Measurements from ENCODE around the gene SGSM1. TPM values are rescaled to one million over a fixed set of nuclear protein-coding genes. Genes with fewer than 3 reads are reported as not detected.

Gene SGSM1
- total RNA-seq, 1 experiment from 2014 or later: 4.1 TPM

DNA sequence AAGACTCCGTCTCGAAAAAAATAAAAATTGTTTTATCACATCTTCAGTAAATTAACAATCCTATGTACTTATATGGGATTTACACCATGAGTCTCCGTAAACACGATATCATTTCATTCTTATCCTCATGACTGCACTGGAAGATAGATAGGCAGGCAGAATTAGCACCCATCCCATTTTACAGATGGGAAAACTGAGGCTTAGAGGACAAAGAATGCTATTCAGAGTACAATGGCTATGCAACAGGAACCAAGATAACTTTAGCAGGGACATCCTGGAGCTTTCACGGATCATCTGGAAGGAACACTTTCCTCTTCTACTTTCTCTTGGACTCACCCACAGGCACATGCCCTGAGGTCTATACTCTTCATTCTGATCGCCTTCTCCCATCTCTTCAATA, 14.6 kb upstream of the SGSM1 start:
- CTCF ChIA-PET: no interaction called here
- POLR2A ChIA-PET: no interaction called here
- H3K4me3 Mint-ChIP-seq: no peak overlapping the region
- DNase-seq (ENCODE audit: low spot score) (no peak), ATAC-seq (no peak)
- no peaks in the 10 kb centered on the region for H3K4me1 Mint-ChIP-seq
- no peaks in the 10 kb centered on the region for H3K36me3 Mint-ChIP-seq
- H3K9me3 Mint-ChIP-seq: no peaks in the 10 kb centered on the region; the same call in 1 of the 2 replicates
- no peak overlapping the region for H3K27ac Mint-ChIP-seq
- TF ChIP-seq, protein P1, sequence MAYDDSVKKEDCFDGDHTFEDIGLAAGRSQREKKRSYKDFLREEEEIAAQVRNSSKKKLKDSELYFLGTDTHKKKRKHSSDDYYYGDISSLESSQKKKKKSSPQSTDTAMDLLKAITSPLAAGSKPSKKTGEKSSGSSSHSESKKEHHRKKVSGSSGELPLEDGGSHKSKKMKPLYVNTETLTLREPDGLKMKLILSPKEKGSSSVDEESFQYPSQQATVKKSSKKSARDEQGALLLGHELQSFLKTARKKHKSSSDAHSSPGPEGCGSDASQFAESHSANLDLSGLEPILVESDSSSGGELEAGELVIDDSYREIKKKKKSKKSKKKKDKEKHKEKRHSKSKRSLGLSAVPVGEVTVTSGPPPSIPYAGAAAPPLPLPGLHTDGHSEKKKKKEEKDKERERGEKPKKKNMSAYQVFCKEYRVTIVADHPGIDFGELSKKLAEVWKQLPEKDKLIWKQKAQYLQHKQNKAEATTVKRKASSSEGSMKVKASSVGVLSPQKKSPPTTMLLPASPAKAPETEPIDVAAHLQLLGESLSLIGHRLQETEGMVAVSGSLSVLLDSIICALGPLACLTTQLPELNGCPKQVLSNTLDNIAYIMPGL (CRISPR knock-in tag; IDR thresholded peaks at IDR 0.05): no peak
- H3K27me3 Mint-ChIP-seq (ENCODE audit: low read depth): peaks cover 3% of the 10 kb centered on the region; the same call in 1 of the 2 replicates

DNA sequence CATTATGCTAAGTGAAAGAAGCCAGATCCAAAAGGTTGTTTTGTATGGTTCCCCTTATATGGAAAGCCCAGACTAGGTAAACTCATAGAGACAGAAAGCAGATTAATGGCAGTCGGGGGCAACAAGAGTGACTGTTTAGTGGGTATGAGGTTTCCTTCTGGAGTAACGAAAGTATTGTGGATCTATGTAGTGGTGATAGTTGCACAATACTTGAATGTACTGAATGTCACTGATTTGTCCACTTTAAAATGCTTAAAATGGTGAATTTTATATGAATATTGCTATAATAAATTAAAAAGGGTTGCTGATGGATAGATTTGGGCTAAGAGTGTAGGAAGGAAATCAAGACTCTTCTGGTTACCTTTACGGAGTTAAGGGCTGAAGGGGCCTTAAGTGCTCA, 10.0 kb upstream of the SGSM1 start:
- no peak overlapping the region for H3K4me3 Mint-ChIP-seq
- no peaks in the 10 kb centered on the region; the same call in 1 of the 2 replicates for H3K9me3 Mint-ChIP-seq
- no peak for ATAC-seq
- TF ChIP-seq FOXJ3 (CRISPR knock-in tag; IDR thresholded peaks at IDR 0.05; ENCODE audit: borderline replicate concordance): no peak
- TF ChIP-seq ATF1 (CRISPR knock-in tag; IDR thresholded peaks at IDR 0.05): no peak
- TF ChIP-seq, protein P2, sequence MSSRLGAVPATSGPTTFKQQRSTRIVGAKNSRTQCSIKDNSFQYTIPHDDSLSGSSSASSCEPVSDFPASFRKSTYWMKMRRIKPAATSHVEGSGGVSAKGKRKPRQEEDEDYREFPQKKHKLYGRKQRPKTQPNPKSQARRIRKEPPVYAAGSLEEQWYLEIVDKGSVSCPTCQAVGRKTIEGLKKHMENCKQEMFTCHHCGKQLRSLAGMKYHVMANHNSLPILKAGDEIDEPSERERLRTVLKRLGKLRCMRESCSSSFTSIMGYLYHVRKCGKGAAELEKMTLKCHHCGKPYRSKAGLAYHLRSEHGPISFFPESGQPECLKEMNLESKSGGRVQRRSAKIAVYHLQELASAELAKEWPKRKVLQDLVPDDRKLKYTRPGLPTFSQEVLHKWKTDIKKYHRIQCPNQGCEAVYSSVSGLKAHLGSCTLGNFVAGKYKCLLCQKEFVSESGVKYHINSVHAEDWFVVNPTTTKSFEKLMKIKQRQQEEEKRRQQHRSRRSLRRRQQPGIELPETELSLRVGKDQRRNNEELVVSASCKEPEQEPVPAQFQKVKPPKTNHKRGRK (CRISPR knock-in tag; IDR thresholded peaks at IDR 0.05; ENCODE audit: borderline replicate concordance): no peak
- no peak for TF ChIP-seq PRRX2 (CRISPR knock-in tag; IDR thresholded peaks at IDR 0.05)
- no peaks in the 10 kb centered on the region for H3K27me3 Mint-ChIP-seq (ENCODE audit: low read depth)
- DNase-seq (ENCODE audit: low spot score): no peak
- ChIA-PET CTCF (interaction anchor here (0.6 to 1.1 kb wide), 2 partner anchors 16 to 326 kb away, joined by 4 read pairs; no protein-coding TSS in a partner anchor), POLR2A (no interaction called here)
- H3K4me1 Mint-ChIP-seq: no peaks in the 10 kb centered on the region
- no peak overlapping the region for H3K27ac Mint-ChIP-seq
- H3K36me3 Mint-ChIP-seq: no peaks in the 10 kb centered on the region

DNA sequence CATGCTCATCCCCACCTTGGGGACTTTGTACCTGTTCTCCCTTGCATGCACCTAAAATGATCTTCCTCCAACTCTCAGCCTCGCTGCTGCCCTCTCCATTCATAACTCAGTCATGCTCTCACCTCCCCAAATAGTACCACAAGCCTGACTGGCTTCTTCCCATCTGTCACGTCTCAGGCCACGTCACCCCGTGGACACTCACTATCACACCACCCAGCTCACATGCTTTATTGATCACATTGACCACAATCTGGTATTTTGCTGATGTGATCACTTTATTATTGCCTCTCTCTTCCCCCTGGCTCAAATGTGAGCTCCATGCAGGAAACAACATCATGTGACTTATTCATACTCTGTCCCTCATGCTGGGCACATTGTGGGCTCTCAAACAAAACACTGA, 9.2 kb upstream of the SGSM1 start:
- Mint-ChIP-seq H3K9me3 (no peaks in the 10 kb centered on the region), H3K27me3 (ENCODE audit: low read depth) (no peaks in the 10 kb centered on the region), H3K4me1 (no peaks in the 10 kb centered on the region), H3K4me3 (no peak overlapping the region), H3K36me3 (no peaks in the 10 kb centered on the region), H3K27ac (no peak overlapping the region)
- CTCF ChIA-PET: interaction anchor here (1.1 kb wide), 1 partner anchor 17 kb away, joined by 4 read pairs; no protein-coding TSS in a partner anchor
- TF ChIP-seq IRF2 (CRISPR knock-in tag; IDR thresholded peaks at IDR 0.05; ENCODE audit: borderline replicate concordance, low read depth) (no peak), ZNF423 (CRISPR knock-in tag; IDR thresholded peaks at IDR 0.05) (no peak), JAZF1 (CRISPR knock-in tag; IDR thresholded peaks at IDR 0.05) (no peak), GRHL2 (CRISPR knock-in tag; IDR thresholded peaks at IDR 0.05; ENCODE audit: insufficient replicate concordance, severe bottlenecking) (no peak), RELA (CRISPR knock-in tag; IDR thresholded peaks at IDR 0.05; ENCODE audit: borderline replicate concordance) (no peak), GABPB1 (CRISPR knock-in tag; IDR thresholded peaks at IDR 0.05) (no peak), OVOL2 (CRISPR knock-in tag; IDR thresholded peaks at IDR 0.05; ENCODE audit: borderline replicate concordance) (no peak)
- TF ChIP-seq, protein P3, sequence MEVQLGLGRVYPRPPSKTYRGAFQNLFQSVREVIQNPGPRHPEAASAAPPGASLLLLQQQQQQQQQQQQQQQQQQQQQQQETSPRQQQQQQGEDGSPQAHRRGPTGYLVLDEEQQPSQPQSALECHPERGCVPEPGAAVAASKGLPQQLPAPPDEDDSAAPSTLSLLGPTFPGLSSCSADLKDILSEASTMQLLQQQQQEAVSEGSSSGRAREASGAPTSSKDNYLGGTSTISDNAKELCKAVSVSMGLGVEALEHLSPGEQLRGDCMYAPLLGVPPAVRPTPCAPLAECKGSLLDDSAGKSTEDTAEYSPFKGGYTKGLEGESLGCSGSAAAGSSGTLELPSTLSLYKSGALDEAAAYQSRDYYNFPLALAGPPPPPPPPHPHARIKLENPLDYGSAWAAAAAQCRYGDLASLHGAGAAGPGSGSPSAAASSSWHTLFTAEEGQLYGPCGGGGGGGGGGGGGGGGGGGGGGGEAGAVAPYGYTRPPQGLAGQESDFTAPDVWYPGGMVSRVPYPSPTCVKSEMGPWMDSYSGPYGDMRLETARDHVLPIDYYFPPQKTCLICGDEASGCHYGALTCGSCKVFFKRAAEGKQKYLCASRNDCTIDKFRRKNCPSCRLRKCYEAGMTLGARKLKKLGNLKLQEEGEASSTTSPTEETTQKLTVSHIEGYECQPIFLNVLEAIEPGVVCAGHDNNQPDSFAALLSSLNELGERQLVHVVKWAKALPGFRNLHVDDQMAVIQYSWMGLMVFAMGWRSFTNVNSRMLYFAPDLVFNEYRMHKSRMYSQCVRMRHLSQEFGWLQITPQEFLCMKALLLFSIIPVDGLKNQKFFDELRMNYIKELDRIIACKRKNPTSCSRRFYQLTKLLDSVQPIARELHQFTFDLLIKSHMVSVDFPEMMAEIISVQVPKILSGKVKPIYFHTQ (CRISPR knock-in tag; IDR thresholded peaks at IDR 0.05): no peak
- TF ChIP-seq, protein P4, sequence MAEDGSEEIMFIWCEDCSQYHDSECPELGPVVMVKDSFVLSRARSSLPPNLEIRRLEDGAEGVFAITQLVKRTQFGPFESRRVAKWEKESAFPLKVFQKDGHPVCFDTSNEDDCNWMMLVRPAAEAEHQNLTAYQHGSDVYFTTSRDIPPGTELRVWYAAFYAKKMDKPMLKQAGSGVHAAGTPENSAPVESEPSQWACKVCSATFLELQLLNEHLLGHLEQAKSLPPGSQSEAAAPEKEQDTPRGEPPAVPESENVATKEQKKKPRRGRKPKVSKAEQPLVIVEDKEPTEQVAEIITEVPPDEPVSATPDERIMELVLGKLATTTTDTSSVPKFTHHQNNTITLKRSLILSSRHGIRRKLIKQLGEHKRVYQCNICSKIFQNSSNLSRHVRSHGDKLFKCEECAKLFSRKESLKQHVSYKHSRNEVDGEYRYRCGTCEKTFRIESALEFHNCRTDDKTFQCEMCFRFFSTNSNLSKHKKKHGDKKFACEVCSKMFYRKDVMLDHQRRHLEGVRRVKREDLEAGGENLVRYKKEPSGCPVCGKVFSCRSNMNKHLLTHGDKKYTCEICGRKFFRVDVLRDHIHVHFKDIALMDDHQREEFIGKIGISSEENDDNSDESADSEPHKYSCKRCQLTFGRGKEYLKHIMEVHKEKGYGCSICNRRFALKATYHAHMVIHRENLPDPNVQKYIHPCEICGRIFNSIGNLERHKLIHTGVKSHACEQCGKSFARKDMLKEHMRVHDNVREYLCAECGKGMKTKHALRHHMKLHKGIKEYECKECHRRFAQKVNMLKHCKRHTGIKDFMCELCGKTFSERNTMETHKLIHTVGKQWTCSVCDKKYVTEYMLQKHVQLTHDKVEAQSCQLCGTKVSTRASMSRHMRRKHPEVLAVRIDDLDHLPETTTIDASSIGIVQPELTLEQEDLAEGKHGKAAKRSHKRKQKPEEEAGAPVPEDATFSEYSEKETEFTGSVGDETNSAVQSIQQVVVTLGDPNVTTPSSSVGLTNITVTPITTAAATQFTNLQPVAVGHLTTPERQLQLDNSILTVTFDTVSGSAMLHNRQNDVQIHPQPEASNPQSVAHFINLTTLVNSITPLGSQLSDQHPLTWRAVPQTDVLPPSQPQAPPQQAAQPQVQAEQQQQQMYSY (CRISPR knock-in tag; IDR thresholded peaks at IDR 0.05): no peak
- TF ChIP-seq, protein P5, sequence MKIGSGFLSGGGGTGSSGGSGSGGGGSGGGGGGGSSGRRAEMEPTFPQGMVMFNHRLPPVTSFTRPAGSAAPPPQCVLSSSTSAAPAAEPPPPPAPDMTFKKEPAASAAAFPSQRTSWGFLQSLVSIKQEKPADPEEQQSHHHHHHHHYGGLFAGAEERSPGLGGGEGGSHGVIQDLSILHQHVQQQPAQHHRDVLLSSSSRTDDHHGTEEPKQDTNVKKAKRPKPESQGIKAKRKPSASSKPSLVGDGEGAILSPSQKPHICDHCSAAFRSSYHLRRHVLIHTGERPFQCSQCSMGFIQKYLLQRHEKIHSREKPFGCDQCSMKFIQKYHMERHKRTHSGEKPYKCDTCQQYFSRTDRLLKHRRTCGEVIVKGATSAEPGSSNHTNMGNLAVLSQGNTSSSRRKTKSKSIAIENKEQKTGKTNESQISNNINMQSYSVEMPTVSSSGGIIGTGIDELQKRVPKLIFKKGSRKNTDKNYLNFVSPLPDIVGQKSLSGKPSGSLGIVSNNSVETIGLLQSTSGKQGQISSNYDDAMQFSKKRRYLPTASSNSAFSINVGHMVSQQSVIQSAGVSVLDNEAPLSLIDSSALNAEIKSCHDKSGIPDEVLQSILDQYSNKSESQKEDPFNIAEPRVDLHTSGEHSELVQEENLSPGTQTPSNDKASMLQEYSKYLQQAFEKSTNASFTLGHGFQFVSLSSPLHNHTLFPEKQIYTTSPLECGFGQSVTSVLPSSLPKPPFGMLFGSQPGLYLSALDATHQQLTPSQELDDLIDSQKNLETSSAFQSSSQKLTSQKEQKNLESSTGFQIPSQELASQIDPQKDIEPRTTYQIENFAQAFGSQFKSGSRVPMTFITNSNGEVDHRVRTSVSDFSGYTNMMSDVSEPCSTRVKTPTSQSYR (CRISPR knock-in tag; IDR thresholded peaks at IDR 0.05): no peak
- DNase-seq (ENCODE audit: low spot score): no peak
- POLR2A ChIA-PET: no interaction called here
- no peak for ATAC-seq
